ENCODE results near the gene RYR3.

DNA sequence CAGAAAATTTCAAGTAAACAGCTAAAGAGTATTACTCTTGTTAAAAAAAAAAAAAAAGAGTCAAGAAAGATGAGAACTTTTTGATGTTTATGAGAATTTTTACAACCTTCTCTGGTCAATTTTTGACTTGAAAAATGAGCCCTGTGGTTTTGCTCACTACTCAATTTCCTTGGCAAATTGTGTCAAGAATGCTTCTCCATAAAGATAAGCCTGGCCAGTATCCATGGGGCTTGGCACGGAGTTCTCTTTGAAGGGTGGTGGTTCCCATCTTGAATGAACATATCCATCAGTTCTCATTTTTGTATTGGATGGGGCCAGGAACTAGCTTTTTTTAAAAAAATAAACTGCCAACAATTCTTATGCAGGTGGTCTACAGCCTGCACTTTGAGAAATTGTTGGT lies 179.9 kb downstream of the RYR3 start:
- TF ChIP-seq POLR2A (IDR thresholded peaks at IDR 0.05) = no peak
- TF ChIP-seq, protein P1, sequence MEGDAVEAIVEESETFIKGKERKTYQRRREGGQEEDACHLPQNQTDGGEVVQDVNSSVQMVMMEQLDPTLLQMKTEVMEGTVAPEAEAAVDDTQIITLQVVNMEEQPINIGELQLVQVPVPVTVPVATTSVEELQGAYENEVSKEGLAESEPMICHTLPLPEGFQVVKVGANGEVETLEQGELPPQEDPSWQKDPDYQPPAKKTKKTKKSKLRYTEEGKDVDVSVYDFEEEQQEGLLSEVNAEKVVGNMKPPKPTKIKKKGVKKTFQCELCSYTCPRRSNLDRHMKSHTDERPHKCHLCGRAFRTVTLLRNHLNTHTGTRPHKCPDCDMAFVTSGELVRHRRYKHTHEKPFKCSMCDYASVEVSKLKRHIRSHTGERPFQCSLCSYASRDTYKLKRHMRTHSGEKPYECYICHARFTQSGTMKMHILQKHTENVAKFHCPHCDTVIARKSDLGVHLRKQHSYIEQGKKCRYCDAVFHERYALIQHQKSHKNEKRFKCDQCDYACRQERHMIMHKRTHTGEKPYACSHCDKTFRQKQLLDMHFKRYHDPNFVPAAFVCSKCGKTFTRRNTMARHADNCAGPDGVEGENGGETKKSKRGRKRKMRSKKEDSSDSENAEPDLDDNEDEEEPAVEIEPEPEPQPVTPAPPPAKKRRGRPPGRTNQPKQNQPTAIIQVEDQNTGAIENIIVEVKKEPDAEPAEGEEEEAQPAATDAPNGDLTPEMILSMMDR (IDR thresholded peaks at IDR 0.05) = no peak
